ENCODE results near the gene CDV3.

DNA sequence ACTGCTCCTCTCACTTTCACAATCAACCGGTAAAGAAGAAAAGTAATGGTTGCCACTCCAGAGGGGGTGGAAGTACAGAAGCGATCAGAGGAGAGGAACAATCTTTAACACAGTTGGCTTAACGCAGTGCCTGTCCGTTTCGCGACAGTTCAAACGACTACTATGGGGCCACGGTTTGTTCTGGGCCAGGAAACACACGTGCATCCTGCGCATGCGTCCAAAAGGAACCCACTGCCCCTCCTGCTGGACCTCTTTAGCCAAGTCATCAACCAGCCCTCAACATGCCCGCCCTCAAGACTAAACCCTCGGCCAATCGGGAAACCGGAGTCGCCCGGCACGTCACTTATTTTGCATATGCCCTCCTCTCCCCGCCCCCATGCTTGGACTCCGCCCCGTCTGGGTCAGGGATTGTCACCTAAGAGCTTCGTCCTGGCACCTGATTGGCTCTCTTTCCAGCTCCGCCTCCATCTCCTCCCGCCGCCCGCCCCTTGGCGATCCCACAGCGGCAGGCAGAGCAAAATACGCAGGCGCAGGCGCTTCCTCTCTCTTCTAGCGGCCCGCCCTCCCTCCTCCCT, 345 bp upstream of the CDV3 start:
- TF ChIP-seq POLR2A (IDR thresholded peaks at IDR 0.05; ENCODE audit: low read depth, low read length) (peak; percentile 77), TAF1 (IDR thresholded peaks at IDR 0.05; ENCODE audit: borderline replicate concordance, low read depth, low read length) (peak; percentile 65; the same call in 1 of the 2 replicates)

Data from GM12892 (cell line).